ENCODE measurements around the gene BSG. TPM values are rescaled to one million over a fixed set of nuclear protein-coding genes. Genes with fewer than 3 reads are reported as not detected.

The BSG gene
- total and polyA plus RNA-seq, 10 of the 15 experiments (the other 5 are each of a cell fraction or from before 2014, with no cell fraction given), result 2.8 to 297 (median 199) TPM

- H3K4me1 ChIP-seq (ENCODE audit: control insufficient read depth, insufficient read depth, low read length), result no peaks in the 10 kb centered on the region
- RAD21 ChIA-PET (ENCODE audit: unreplicated experiment), result no interaction called here
- no peak overlapping the region for H3K9ac ChIP-seq (ENCODE audit: control insufficient read depth, insufficient read depth, low read length)
- H3K36me3 ChIP-seq (ENCODE audit: control insufficient read depth in 2 of 2, insufficient read depth in 2 of 2, low read length in 1 of 2), result peaks cover 4 to 9% of the 10 kb centered on the region in 2 experiments; a peak in 3 of 4 replicates
- H3K79me2 ChIP-seq (ENCODE audit: control insufficient read depth, insufficient read depth, low read length), result no peaks in the 10 kb centered on the region
- CTCF ChIA-PET, result no interaction called here
- in situ Hi-C loops (cut with MboI) (no loop called here), intact Hi-C loops (cut with micrococcal nuclease; ENCODE audit: unreplicated experiment) (no loop called here)
- ATAC-seq (no peak), DNase-seq (ENCODE audit: low read depth, low spot score) (no peak), FAIRE-seq (no peak)
- no peak for TF ChIP-seq IRF3 (IDR thresholded peaks at IDR 0.05)
- no peak for TF ChIP-seq RELB (IDR thresholded peaks at IDR 0.05; ENCODE audit: low read depth)
- no peak for TF ChIP-seq ESRRA (IDR thresholded peaks at IDR 0.05; ENCODE audit: low read length)
- no peak for TF ChIP-seq TCF7 (IDR thresholded peaks at IDR 0.05; ENCODE audit: borderline replicate concordance)
- no peak for TF ChIP-seq NFXL1 (IDR thresholded peaks at IDR 0.05; ENCODE audit: borderline replicate concordance)
- no peak for TF ChIP-seq CHD4 (IDR thresholded peaks at IDR 0.05)
- TF ChIP-seq MAX (IDR thresholded peaks at IDR 0.05; ENCODE audit: low read depth, low read length), result no peak
- no peak for TF ChIP-seq CBFB (IDR thresholded peaks at IDR 0.05; ENCODE audit: low read depth)
- TF ChIP-seq ETV6 (conservative IDR thresholded peaks at IDR 0.05 in 1 of 2, IDR thresholded peaks at IDR 0.05 in 1 of 2; ENCODE audit: borderline replicate concordance in 1 of 2, low read depth in 1 of 2), result no peak
- no peak for TF ChIP-seq IKZF1 (conservative IDR thresholded peaks at IDR 0.05)
- no peak for TF ChIP-seq PML (IDR thresholded peaks at IDR 0.05; ENCODE audit: low read length)
- no peak for TF ChIP-seq SIN3A (IDR thresholded peaks at IDR 0.05; ENCODE audit: low read depth, low read length)
- TF ChIP-seq SREBF1 (IDR thresholded peaks at IDR 0.05; ENCODE audit: low read length), result no peak
- no peak overlapping the region for H3K4me2 ChIP-seq (ENCODE audit: control insufficient read depth, insufficient read depth)
- no TSS peak for BruUV-seq (replicated peaks)
- no peaks in the 10 kb centered on the region; the same call in 2 of the 3 replicates for H3K9me3 ChIP-seq (replicated peaks; ENCODE audit: control insufficient read depth, insufficient read depth, low read length)
- no peaks in the 10 kb centered on the region for H4K20me1 ChIP-seq (ENCODE audit: control insufficient read depth, insufficient read depth)
- H3K27ac ChIP-seq (ENCODE audit: control insufficient read depth, insufficient read depth), result no peak overlapping the region
- WGBS (ENCODE audit: insufficient coverage, insufficient replicate concordance, low lambda C conversion rate, missing lambda C conversion rate), result 99% methylated on average over 32 of the region's 37 CpGs
- H3K27me3 ChIP-seq (replicated peaks in 1 of 2; ENCODE audit: control insufficient read depth in 2 of 2, insufficient read depth in 2 of 2, low read length in 1 of 2), result no peaks in the 10 kb centered on the region
- H3K4me3 ChIP-seq, result no peak overlapping the region
- no peak overlapping the region for H2AFZ ChIP-seq (ENCODE audit: control insufficient read depth, low read depth, low read length)
- SMC1A ChIA-PET (ENCODE audit: uncharacterized antibody, unreplicated experiment), result no interaction called here
- POLR2A ChIA-PET, result no interaction called here
Measured at GRCh38 chr19:622666-623065, 50.3 kb downstream of the BSG start.
